Osteocyte (in vitro differentiated cells): ENCODE measurements around the gene CERS1. TPM values are rescaled to one million over a fixed set of nuclear protein-coding genes. Genes with fewer than 3 reads are reported as not detected.

Experiments
- DNase-seq: peaks from one replicate; pipeline ENCODE4 v3.0.0; 2021; ENCODE audit warnings: mixed read lengths; ENCODE audit not compliant: unreplicated experiment; ENCODE audit errors: extremely low spot score
- H3K27ac Mint-ChIP-seq: one replicate; pipeline ENCODE4 v1.8.0; 2021; ENCODE audit warnings: mild to moderate bottlenecking, mixed read lengths; ENCODE audit not compliant: unreplicated experiment
- H3K27me3 Mint-ChIP-seq: one replicate; pipeline ENCODE4 v1.8.0; 2021; ENCODE audit warnings: mixed read lengths; ENCODE audit not compliant: unreplicated experiment
- H3K36me3 Mint-ChIP-seq: one replicate; pipeline ENCODE4 v1.8.0; 2021; ENCODE audit warnings: mixed read lengths; ENCODE audit not compliant: unreplicated experiment
- H3K4me1 Mint-ChIP-seq: one replicate; pipeline ENCODE4 v1.8.0; 2021; ENCODE audit warnings: mixed read lengths; ENCODE audit not compliant: unreplicated experiment
- H3K4me3 Mint-ChIP-seq: one replicate; pipeline ENCODE4 v1.8.0; 2021; ENCODE audit warnings: mild to moderate bottlenecking, moderate library complexity, mixed read lengths; ENCODE audit not compliant: unreplicated experiment
- H3K9me3 Mint-ChIP-seq: one replicate; pipeline ENCODE4 v1.8.0; 2021; ENCODE audit warnings: mixed read lengths; ENCODE audit not compliant: unreplicated experiment
- CTCF ChIP-seq: fragments of 200-600 bp; sonication (generic); IDR thresholded peaks from 2 replicates; pipeline ENCODE4 v1.5.0; 2021; ENCODE audit warnings: antibody characterized with exemption, mild to moderate bottlenecking, moderate library complexity
- total RNA-seq: library from RNA; stranded (reverse); gene quantifications from 2 replicates; pipeline ENCODE4 v1.2.1, GENCODE V29; 2021

CERS1 gene
- total RNA-seq, 1 donor from 2014 or later, result 6.5 TPM

- H3K27ac Mint-ChIP-seq, result no peak overlapping the region
- no peak overlapping the region for H3K4me3 Mint-ChIP-seq
- H3K36me3 Mint-ChIP-seq, result peaks cover 29% of the 10 kb centered on the region
- peaks cover 4% of the 10 kb centered on the region for H3K4me1 Mint-ChIP-seq
- TF ChIP-seq CTCF, result no peak
- DNase-seq, result no peak
- H3K9me3 Mint-ChIP-seq, result no peaks in the 10 kb centered on the region
- H3K27me3 Mint-ChIP-seq, result no peaks in the 10 kb centered on the region
Measured at GRCh38 chr19:18860302-18860700, 35.7 kb downstream of the CERS1 start.

GRCh38 chr19:18859676-18860301 lies 36.2 kb downstream of the CERS1 start:
- H3K4me3 Mint-ChIP-seq, result no peak overlapping the region
- peaks cover 29% of the 10 kb centered on the region for H3K36me3 Mint-ChIP-seq
- H3K4me1 Mint-ChIP-seq, result peaks cover 4% of the 10 kb centered on the region
- no peak overlapping the region for H3K27ac Mint-ChIP-seq
- H3K27me3 Mint-ChIP-seq, result no peaks in the 10 kb centered on the region
- H3K9me3 Mint-ChIP-seq, result no peaks in the 10 kb centered on the region
- DNase-seq, result no peak
- no peak for TF ChIP-seq CTCF

GRCh38 chr19:18858906-18859646 lies 36.9 kb downstream of the CERS1 start:
- H3K27ac Mint-ChIP-seq, result no peak overlapping the region
- H3K36me3 Mint-ChIP-seq, result peaks cover 29% of the 10 kb centered on the region
- no peaks in the 10 kb centered on the region for H3K9me3 Mint-ChIP-seq
- H3K4me1 Mint-ChIP-seq, result peaks cover 1% of the 10 kb centered on the region
- no peak overlapping the region for H3K4me3 Mint-ChIP-seq
- DNase-seq, result no peak
- H3K27me3 Mint-ChIP-seq, result no peaks in the 10 kb centered on the region
- no peak for TF ChIP-seq CTCF

- H3K4me3 Mint-ChIP-seq, result no peak overlapping the region
- H3K36me3 Mint-ChIP-seq, result peaks cover 37% of the 10 kb centered on the region
- H3K27ac Mint-ChIP-seq, result no peak overlapping the region
Measured at GRCh38 chr19:18857223-18857622, 38.7 kb downstream of the CERS1 start.

More at GRCh38 chr19:18857223-18857622, 38.7 kb downstream of the CERS1 start:
- Mint-ChIP-seq H3K27me3 (no peaks in the 10 kb centered on the region), H3K9me3 (no peaks in the 10 kb centered on the region), H3K4me1 (no peaks in the 10 kb centered on the region)
- no peak for DNase-seq
- TF ChIP-seq CTCF, result no peak
